Type B pancreatic cell (in vitro differentiated cells): ENCODE measurements around the gene RBM12. TPM values are rescaled to one million over a fixed set of nuclear protein-coding genes. Genes with fewer than 3 reads are reported as not detected.

Source experiments
- DNase-seq: peaks from one replicate; pipeline ENCODE4 v3.0.0; 2021; ENCODE audit warnings: mixed read lengths; ENCODE audit not compliant: unreplicated experiment; ENCODE audit errors: extremely low spot score
- H3K27ac Mint-ChIP-seq: 2 replicates; pipeline ENCODE4 v1.8.0; 2021; ENCODE audit warnings: mild to moderate bottlenecking, mixed read lengths
- H3K27me3 Mint-ChIP-seq: 2 replicates; pipeline ENCODE4 v1.8.0; 2021; ENCODE audit warnings: mixed read lengths
- H3K36me3 Mint-ChIP-seq: 2 replicates; pipeline ENCODE4 v1.8.0; 2021; ENCODE audit warnings: mixed read lengths
- H3K4me1 Mint-ChIP-seq: one replicate; pipeline ENCODE4 v1.8.0; 2021; ENCODE audit warnings: mixed read lengths; ENCODE audit not compliant: unreplicated experiment
- H3K4me3 Mint-ChIP-seq: 2 replicates; pipeline ENCODE4 v1.8.0; 2021; ENCODE audit warnings: mild to moderate bottlenecking, mixed read lengths
- H3K9me3 Mint-ChIP-seq: 2 replicates; pipeline ENCODE4 v1.8.0; 2021; ENCODE audit warnings: mixed read lengths
- total RNA-seq: library from RNA; stranded (reverse); gene quantifications from 2 replicates; pipeline ENCODE4 v1.2.1, GENCODE V29; 2021; ENCODE audit warnings: low replicate concordance
- TF ChIP-seq, protein P1 (sequence below): fragments of 200-600 bp; sonication (generic); conservative IDR thresholded peaks from 2 replicates; pipeline ENCODE4 v1.5.0; 2021; ENCODE audit warnings: antibody characterized with exemption, mild to moderate bottlenecking

The RBM12 gene
- total RNA-seq, 1 donor from 2014 or later, result 153 TPM

DNA sequence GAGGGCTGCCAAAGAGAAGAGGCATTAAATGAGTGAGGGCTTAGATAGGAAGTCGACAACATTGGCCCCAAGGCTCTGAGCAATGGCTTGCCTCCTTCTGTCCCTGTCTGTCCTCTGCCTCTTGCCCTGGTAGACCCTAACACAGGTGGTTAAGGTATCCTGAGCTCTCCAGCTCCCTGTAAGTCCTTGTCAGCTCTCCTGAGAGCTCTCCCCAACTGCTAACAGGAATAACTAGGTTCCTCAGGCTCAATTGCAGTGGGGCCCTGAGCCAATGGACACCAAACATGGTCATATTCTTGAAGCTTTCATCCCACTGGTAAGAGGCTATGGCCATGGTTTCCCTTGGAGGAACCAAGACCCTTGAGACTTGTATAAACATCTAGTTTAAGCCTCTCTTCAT lies 5.0 kb upstream of the RBM12 start:
- DNase-seq, result no peak
- Mint-ChIP-seq H3K36me3 (peaks cover 28% of the 10 kb centered on the region), H3K27ac (no peak overlapping the region), H3K27me3 (no peaks in the 10 kb centered on the region), H3K4me1 (peaks cover 4% of the 10 kb centered on the region), H3K9me3 (no peaks in the 10 kb centered on the region), H3K4me3 (no peak overlapping the region)
- TF ChIP-seq, protein P1, sequence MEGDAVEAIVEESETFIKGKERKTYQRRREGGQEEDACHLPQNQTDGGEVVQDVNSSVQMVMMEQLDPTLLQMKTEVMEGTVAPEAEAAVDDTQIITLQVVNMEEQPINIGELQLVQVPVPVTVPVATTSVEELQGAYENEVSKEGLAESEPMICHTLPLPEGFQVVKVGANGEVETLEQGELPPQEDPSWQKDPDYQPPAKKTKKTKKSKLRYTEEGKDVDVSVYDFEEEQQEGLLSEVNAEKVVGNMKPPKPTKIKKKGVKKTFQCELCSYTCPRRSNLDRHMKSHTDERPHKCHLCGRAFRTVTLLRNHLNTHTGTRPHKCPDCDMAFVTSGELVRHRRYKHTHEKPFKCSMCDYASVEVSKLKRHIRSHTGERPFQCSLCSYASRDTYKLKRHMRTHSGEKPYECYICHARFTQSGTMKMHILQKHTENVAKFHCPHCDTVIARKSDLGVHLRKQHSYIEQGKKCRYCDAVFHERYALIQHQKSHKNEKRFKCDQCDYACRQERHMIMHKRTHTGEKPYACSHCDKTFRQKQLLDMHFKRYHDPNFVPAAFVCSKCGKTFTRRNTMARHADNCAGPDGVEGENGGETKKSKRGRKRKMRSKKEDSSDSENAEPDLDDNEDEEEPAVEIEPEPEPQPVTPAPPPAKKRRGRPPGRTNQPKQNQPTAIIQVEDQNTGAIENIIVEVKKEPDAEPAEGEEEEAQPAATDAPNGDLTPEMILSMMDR, result no peak

DNA sequence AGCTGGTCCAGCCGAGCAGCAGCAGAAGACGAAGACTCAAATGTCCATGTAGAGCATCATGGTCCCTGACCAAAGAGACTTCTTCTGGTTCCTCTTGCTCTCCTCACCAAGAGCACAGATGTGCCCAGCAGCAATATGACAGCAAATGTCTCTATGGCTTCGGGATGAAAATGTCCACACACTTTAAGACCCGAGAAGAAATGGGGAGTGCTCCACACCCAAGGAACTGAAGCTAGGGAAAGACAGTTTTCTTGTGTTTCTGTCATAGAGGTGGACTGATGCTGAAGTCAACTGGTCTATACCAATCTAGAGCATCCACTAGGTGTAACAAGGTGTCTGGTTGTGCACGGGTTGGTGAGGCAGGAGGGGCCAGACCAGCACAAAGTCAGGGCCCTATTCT lies 4.5 kb upstream of the RBM12 start:
- TF ChIP-seq, protein P1, result no peak
- no peaks in the 10 kb centered on the region for H3K9me3 Mint-ChIP-seq
- no peaks in the 10 kb centered on the region for H3K27me3 Mint-ChIP-seq

DNA sequence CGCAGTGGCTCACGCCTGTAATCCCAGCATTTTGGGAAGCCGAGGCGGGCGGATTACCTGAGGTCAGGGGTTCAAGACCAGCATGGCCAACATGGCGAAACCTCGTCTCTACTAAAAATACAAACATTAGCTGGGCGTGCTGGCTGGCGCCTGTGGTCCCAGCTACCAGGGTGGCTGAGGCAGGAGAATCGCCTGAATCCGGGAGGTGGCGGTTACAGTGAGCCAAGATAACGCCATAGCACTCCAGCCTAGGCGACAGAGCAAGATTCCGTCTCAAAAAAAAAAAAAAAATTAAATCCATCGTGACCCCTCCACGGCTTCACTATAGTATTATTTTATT lies 1.2 kb upstream of the RBM12 start:
- Mint-ChIP-seq H3K27me3 (no peaks in the 10 kb centered on the region), H3K27ac (no peak overlapping the region), H3K4me1 (peaks cover 25% of the 10 kb centered on the region), H3K4me3 (no peak overlapping the region), H3K36me3 (peaks cover 16% of the 10 kb centered on the region), H3K9me3 (no peaks in the 10 kb centered on the region)
- TF ChIP-seq, protein P1, result no peak
- DNase-seq, result no peak

More for the DNA sequence above, 4.5 kb upstream of the RBM12 start:
- DNase-seq, result no peak
- Mint-ChIP-seq H3K4me3 (no peak overlapping the region), H3K27ac (no peak overlapping the region), H3K36me3 (peaks cover 28% of the 10 kb centered on the region), H3K4me1 (peaks cover 4% of the 10 kb centered on the region)

DNA sequence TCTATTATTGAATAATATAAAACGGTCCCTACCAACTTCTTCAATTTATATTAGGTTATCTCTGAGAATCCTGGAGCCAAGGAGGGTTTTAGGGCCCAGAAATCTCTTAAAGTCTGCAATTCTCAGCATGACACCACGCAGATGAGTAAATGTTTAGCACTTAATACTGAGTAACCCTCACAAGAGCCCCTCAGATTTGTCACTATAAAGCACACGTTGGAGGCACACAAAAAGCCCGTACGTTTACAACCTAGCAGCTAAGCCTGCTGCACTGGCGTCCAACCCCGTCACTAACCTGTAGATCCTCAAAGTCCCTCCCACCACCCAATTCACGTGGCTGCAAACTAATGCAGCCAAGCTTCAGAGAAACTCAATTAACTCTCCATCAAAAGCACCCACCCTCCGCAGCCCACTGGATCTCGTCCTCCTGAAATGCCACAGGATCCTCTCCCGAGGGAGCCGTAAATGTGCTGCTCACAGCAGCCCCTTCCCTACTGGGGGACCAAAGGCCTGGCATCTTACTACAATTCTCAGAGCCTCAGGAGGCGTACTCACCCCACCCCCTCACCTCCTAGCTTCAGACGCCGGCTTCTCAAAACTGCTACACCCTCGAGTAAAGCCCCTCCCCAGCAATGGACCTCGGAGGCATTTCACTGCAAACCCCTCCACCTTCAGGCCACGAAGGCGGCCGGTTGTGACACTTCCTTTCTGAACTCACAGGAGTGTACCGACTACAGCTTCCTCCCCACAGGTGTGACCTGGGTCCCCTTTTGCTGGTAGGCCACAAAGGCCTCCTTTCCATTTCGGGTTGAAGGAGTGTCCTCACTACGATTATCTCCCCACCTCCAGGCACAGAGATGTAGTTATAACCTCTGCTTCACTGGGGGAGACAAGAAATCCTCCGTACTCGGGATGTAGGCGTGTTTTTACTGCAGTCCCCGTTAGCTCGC lies 909 bp downstream of the RBM12 start:
- Mint-ChIP-seq H3K4me3 (peak overlapping the region; percentile 98), H3K27me3 (no peaks in the 10 kb centered on the region), H3K27ac (peak overlapping the region; percentile 99), H3K36me3 (peaks cover 14% of the 10 kb centered on the region), H3K4me1 (peaks cover 46% of the 10 kb centered on the region), H3K9me3 (no peaks in the 10 kb centered on the region)
- TF ChIP-seq, protein P1, result no peak
- no peak for DNase-seq

DNA sequence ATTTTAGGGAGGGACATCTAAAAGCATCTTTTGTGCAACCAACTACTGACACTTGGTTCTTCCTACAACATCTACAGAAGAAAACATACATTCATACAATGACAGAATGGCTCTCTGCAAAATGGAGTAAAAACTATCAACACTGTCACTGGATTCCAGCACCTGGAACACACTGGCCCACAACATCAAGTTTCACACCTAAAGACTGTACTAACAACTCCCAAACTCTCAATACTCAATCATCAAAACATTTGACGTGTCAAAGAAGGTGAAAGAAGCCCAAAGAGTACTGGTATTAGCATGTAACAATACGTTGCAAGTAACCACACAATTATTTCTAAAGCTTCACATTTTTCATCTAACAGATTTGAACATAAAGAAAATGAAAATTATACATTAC lies 2.1 kb downstream of the RBM12 start:
- H3K9me3 Mint-ChIP-seq, result no peaks in the 10 kb centered on the region
- no peaks in the 10 kb centered on the region for H3K27me3 Mint-ChIP-seq
- TF ChIP-seq, protein P1, result no peak
- DNase-seq, result no peak
- H3K4me3 Mint-ChIP-seq, result peak overlapping the region; percentile 98
- H3K36me3 Mint-ChIP-seq, result peaks cover 8% of the 10 kb centered on the region
- peaks cover 47% of the 10 kb centered on the region for H3K4me1 Mint-ChIP-seq
- peak overlapping the region; percentile 99 for H3K27ac Mint-ChIP-seq
